ENCODE measurements around the gene KRTAP5-11.
"Not testable (repeated sequence)": the region's sequence is repeated elsewhere in the genome, so short reads cannot be mapped to it uniquely, and the experiment has no call there.

- TF ChIP-seq, protein P1, sequence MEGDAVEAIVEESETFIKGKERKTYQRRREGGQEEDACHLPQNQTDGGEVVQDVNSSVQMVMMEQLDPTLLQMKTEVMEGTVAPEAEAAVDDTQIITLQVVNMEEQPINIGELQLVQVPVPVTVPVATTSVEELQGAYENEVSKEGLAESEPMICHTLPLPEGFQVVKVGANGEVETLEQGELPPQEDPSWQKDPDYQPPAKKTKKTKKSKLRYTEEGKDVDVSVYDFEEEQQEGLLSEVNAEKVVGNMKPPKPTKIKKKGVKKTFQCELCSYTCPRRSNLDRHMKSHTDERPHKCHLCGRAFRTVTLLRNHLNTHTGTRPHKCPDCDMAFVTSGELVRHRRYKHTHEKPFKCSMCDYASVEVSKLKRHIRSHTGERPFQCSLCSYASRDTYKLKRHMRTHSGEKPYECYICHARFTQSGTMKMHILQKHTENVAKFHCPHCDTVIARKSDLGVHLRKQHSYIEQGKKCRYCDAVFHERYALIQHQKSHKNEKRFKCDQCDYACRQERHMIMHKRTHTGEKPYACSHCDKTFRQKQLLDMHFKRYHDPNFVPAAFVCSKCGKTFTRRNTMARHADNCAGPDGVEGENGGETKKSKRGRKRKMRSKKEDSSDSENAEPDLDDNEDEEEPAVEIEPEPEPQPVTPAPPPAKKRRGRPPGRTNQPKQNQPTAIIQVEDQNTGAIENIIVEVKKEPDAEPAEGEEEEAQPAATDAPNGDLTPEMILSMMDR (conservative IDR thresholded peaks at IDR 0.05), result not testable (repeated sequence)
- not testable (repeated sequence) for TF ChIP-seq ZFX (IDR thresholded peaks at IDR 0.05)
These were observed 25.0 kb upstream of the KRTAP5-11 start for GRCh38 chr11:71607520-71608216.
